Measurements from ENCODE around the gene S100A5. TPM values are rescaled to one million over a fixed set of nuclear protein-coding genes. Genes with fewer than 3 reads are reported as not detected.

Gene S100A5
- total RNA-seq, 4 donors from 2014 or later = 2.2 to 12.6 (median 6.5) TPM

- no peaks in the 10 kb centered on the region for H3K36me3 ChIP-seq
- H3K27me3 ChIP-seq = no peaks in the 10 kb centered on the region
- peaks cover 27 to 39% of the 10 kb centered on the region in 2 donors for H3K4me1 ChIP-seq
- H3K9me3 ChIP-seq = no peaks in the 10 kb centered on the region
- H3K4me3 ChIP-seq (replicated peaks in 1 of 3) = no peak overlapping the region
- TF ChIP-seq CTCF (IDR thresholded peaks at IDR 0.05) (no peak), POLR2A (IDR thresholded peaks at IDR 0.05) (no peak)
- intact Hi-C loops (cut with DNase I) = loop anchor here (2.0 kb wide), 1 partner anchor 37 kb away; no protein-coding TSS in a partner anchor
- WGBS, 2 donors = 89 to 94% methylated on average over 2 of the region's 2 CpGs
- no peak for DNase-seq
- no peak overlapping the region for H3K27ac ChIP-seq
Observed at GRCh38 chr1:153532181-153532580, 8.6 kb downstream of the S100A5 start.

GRCh38 chr1:153531638-153532037 lies 9.1 kb downstream of the S100A5 start:
- TF ChIP-seq CTCF (IDR thresholded peaks at IDR 0.05) (no peak), POLR2A (IDR thresholded peaks at IDR 0.05) (no peak)
- intact Hi-C loops (cut with DNase I) = loop anchor here (2.0 kb wide), 1 partner anchor 37 kb away; no protein-coding TSS in a partner anchor
- 91% methylated on average over 3 of the region's 3 CpGs for WGBS, 2 donors
- H3K36me3 ChIP-seq = no peaks in the 10 kb centered on the region
- H3K4me3 ChIP-seq (replicated peaks in 1 of 3) = no peak overlapping the region
- H3K27me3 ChIP-seq = no peaks in the 10 kb centered on the region
- no peaks in the 10 kb centered on the region for H3K9me3 ChIP-seq
- H3K27ac ChIP-seq = no peak overlapping the region
- no peak for DNase-seq
- H3K4me1 ChIP-seq = peaks cover 28 to 37% of the 10 kb centered on the region in 2 donors

- WGBS, 2 donors = 90 to 93% methylated on average over 5 of the region's 5 CpGs
- no peaks in the 10 kb centered on the region for H3K36me3 ChIP-seq
- no peak overlapping the region for H3K27ac ChIP-seq
- TF ChIP-seq CTCF (IDR thresholded peaks at IDR 0.05) (no peak), POLR2A (IDR thresholded peaks at IDR 0.05) (no peak)
- no peak for DNase-seq
- H3K4me3 ChIP-seq (replicated peaks in 1 of 3) = no peak overlapping the region
- intact Hi-C loops (cut with DNase I) = no loop called here
- no peaks in the 10 kb centered on the region for H3K27me3 ChIP-seq
- peaks cover 19 to 23% of the 10 kb centered on the region in 2 donors for H3K4me1 ChIP-seq
- no peaks in the 10 kb centered on the region for H3K9me3 ChIP-seq
Observed at GRCh38 chr1:153527683-153528040, 13.1 kb downstream of the S100A5 start.

DNA sequence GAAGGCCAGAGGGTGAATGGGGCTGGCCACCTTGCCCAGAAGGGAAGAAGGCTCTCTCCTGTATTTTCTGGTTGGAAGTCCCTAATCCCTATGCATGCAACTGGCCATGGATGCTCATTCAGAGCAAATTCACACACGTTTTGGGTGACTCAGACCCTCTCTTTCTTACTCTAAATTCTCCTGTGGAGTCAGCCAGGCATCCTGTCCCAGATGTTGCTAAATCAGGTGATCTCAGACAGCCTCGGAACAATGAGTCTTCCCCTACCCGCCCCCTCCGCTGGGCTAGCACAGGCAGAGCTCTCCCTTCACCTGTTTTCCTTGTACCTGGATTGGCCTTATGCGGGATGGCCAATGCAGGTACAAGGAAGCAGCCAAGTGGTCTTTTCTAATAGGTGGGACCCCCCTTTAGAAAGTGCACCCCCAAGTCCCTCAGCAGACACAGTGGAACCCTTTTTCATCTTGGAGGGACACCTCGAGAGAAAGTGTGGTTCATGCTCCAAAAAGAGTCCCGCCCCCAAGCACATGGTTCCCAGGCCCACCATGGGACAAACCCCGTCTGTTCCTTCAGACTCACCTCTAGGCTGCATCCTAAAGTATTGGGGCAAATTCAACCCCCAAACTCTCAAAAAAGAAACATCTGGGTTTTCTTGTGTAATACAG lies 13.6 kb downstream of the S100A5 start:
- Histone ChIP-seq H3K27me3 (no peaks in the 10 kb centered on the region), H3K27ac (peak overlapping the region in 1 of 3 donors; percentile 40), H3K36me3 (no peaks in the 10 kb centered on the region), H3K4me3 (replicated peaks in 1 of 3) (no peak overlapping the region), H3K9me3 (no peaks in the 10 kb centered on the region), H3K4me1 (peaks cover 16 to 18% of the 10 kb centered on the region in 2 donors)
- WGBS, 2 donors = 94% methylated on average over 7 to 8 of the region's 8 CpGs
- intact Hi-C loops (cut with DNase I) = no loop called here
- no peak for TF ChIP-seq CTCF (IDR thresholded peaks at IDR 0.05)
- no peak for TF ChIP-seq POLR2A (IDR thresholded peaks at IDR 0.05)
- no peak for DNase-seq

DNA sequence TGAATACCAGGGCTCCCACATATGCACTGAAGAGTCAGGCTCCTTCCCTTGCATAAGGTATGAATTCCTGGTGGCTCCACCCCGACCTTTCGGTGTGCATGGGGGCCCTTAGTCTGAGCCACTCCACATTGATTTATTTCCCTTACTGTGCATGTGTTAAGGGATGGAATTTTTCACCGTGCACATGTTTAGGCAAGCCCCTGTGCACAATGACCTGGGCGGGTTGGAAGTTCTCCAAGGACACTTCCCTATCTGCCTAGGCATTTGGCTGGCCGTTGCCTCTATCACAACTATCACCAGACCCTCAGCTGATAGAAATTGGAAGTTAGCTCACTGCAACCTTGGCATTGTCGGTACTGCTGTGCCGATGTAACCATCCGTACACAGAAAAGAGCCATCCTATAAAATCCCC lies 14.6 kb downstream of the S100A5 start:
- peaks cover 16 to 18% of the 10 kb centered on the region in 2 donors for H3K4me1 ChIP-seq
- H3K27ac ChIP-seq = peak overlapping the region in 2 of 3 donors; percentile 8 to 40
- H3K27me3 ChIP-seq = no peaks in the 10 kb centered on the region
- H3K4me3 ChIP-seq (replicated peaks in 1 of 3) = no peak overlapping the region
- TF ChIP-seq POLR2A (IDR thresholded peaks at IDR 0.05) (no peak), CTCF (IDR thresholded peaks at IDR 0.05) (no peak)
- no peaks in the 10 kb centered on the region for H3K9me3 ChIP-seq
- H3K36me3 ChIP-seq = no peaks in the 10 kb centered on the region
- 32 to 35% methylated on average over 8 of the region's 8 CpGs for WGBS, 2 donors
- DNase-seq = peak; percentile 44 to 62
- intact Hi-C loops (cut with DNase I) = no loop called here

All from thyroid gland (tissue), 4 donors.